HG03457 (cell line): ENCODE data around the gene F12.
A peak's percentile ranks its signal among the peaks of the same experiment; 100 is the strongest.

Experiments
- ATAC-seq: cut with Tn5 transposase; IDR thresholded peaks from one replicate; pipeline ENCODE4 v1.9.1; 2021; ENCODE audit warnings: moderate number of reproducible peaks; ENCODE audit not compliant: unreplicated experiment

F12 gene

GRCh38 chr5:177357459-177358351 is 51.7 kb downstream of the F12 start, which contains the start of gene RGS14:
TSS of gene RGS14 (plus strand) at chr5:177357924. CDS start at chr5:177358025, 101 bp downstream.
- peak; percentile 76 for ATAC-seq

GRCh38 chr5:177357146-177357458 is 52.3 kb downstream of the F12 start:
- no peak for ATAC-seq

GRCh38 chr5:177356746-177357145 is 52.6 kb downstream of the F12 start:
- ATAC-seq = no peak

GRCh38 chr5:177355868-177356168 is 53.5 kb downstream of the F12 start:
- ATAC-seq = no peak

- ATAC-seq = no peak
These were observed 54.0 kb downstream of the F12 start for GRCh38 chr5:177355162-177355867.

- no peak for ATAC-seq
These were observed 54.7 kb downstream of the F12 start for GRCh38 chr5:177354711-177355110.

GRCh38 chr5:177354256-177354655 is 55.1 kb downstream of the F12 start:
- ATAC-seq = no peak

- ATAC-seq = no peak
These were observed 56.3 kb downstream of the F12 start for GRCh38 chr5:177353093-177353492.
